HEK293 (cell line): Measurements from ENCODE around the gene GINS2.

Experiments
- CTCF ChIA-PET: fragments of 350-600 bp; formaldehyde crosslinking; extraction: SDS; loops from one replicate; lab custom pipeline; 2021; ENCODE audit warnings: antibody characterized with exemption; lab: Yijun Ruan, JAX
- POLR2A ChIA-PET: fragments of 300-600 bp; formaldehyde crosslinking; extraction: SDS; loops from one replicate; lab custom pipeline; 2020; ENCODE audit warnings: antibody characterized with exemption, inconsistent platforms; lab: Yijun Ruan, JAX
- H3K27ac ChIP-seq: fragments of 200-500 bp; sonication (Bioruptor generic); 2 replicates; pipeline ENCODE4 v1.5.1; 2014; ENCODE audit warnings: low read depth, low read length, control low read depth, inconsistent platforms; ENCODE audit errors: extremely low read depth
- H3K36me3 ChIP-seq, 2 experiments: fragments of 200-500 bp in 1 of 2; sonication (Bioruptor generic) in 1 of 2; 1 replicate in 1 of 2; 2 replicates in 1 of 2; pipeline ENCODE4 v1.5.1; 2014 to 2017; ENCODE audit warnings: inconsistent platforms in 2 of 2, low read length in 2 of 2; ENCODE audit not compliant: control insufficient read depth in 2 of 2, insufficient read depth in 1 of 2
- H3K4me1 ChIP-seq: fragments of 200-500 bp; sonication (Bioruptor generic); 2 replicates; pipeline ENCODE4 v1.5.1; 2014; ENCODE audit warnings: mild to moderate bottlenecking, low read length, inconsistent platforms; ENCODE audit not compliant: control insufficient read depth, insufficient read depth
- H3K4me3 ChIP-seq: 2 replicates; pipeline ENCODE4 v1.5.1; 2011; ENCODE audit warnings: low read depth, mild to moderate bottlenecking, control low read depth, low read length, moderate library complexity
- H3K9me3 ChIP-seq: fragments of 200-500 bp; sonication (Bioruptor generic); 2 replicates; pipeline ENCODE4 v1.5.1; 2014; ENCODE audit warnings: low read depth, low read length, inconsistent platforms; ENCODE audit not compliant: control insufficient read depth, insufficient read depth
- BCL11B ChIP-seq: fragments of 450-650 bp; formaldehyde crosslinking; IDR thresholded peaks from 2 replicates; pipeline ENCODE4 v1.5.1; 2016; ENCODE audit warnings: low read depth, missing biosample characterization, missing genetic modification characterization
- REST ChIP-seq: fragments of 450-650 bp; formaldehyde crosslinking; IDR thresholded peaks from 2 replicates; pipeline ENCODE4 v1.5.1; 2016; ENCODE audit warnings: missing biosample characterization, missing genetic modification characterization
- SALL2 ChIP-seq: fragments of 450-650 bp; formaldehyde crosslinking; IDR thresholded peaks from 2 replicates; pipeline ENCODE4 v1.5.0; 2017; ENCODE audit warnings: missing biosample characterization, mild to moderate bottlenecking, missing genetic modification characterization, borderline replicate concordance
- SCRT1 ChIP-seq: fragments of 450-650 bp; formaldehyde crosslinking; IDR thresholded peaks from 2 replicates; pipeline ENCODE4 v1.5.1; 2016; ENCODE audit warnings: missing biosample characterization, missing genetic modification characterization, borderline replicate concordance
- SCRT2 ChIP-seq: fragments of 450-650 bp; formaldehyde crosslinking; IDR thresholded peaks from 2 replicates; pipeline ENCODE4 v1.5.1; 2016; ENCODE audit warnings: missing biosample characterization, missing genetic modification characterization
- SETDB1 ChIP-seq: IDR thresholded peaks from one replicate; pipeline ENCODE4 v1.6.1; 2017; ENCODE audit warnings: mild to moderate bottlenecking, low read length, moderate library complexity, mixed read lengths; ENCODE audit not compliant: insufficient read length
- ZIC2 ChIP-seq: fragments of 450-650 bp; formaldehyde crosslinking; IDR thresholded peaks from 2 replicates; pipeline ENCODE4 v1.5.1; 2016; ENCODE audit warnings: missing biosample characterization, missing genetic modification characterization
- ZNF133 ChIP-seq: fragments of 450-650 bp; formaldehyde crosslinking; IDR thresholded peaks from 2 replicates; pipeline ENCODE4 v1.5.1; 2016; ENCODE audit warnings: missing biosample characterization, missing genetic modification characterization
- ZNF155 ChIP-seq: fragments of 450-650 bp; formaldehyde crosslinking; IDR thresholded peaks from 2 replicates; pipeline ENCODE4 v1.5.1; 2016; ENCODE audit warnings: missing biosample characterization, missing genetic modification characterization
- ZNF24 ChIP-seq: fragments of 450-650 bp; formaldehyde crosslinking; IDR thresholded peaks from 2 replicates; pipeline ENCODE4 v1.5.1; 2016; ENCODE audit warnings: missing biosample characterization, missing genetic modification characterization
- ZNF560 ChIP-seq: fragments of 450-650 bp; formaldehyde crosslinking; IDR thresholded peaks from 2 replicates; pipeline ENCODE4 v1.5.1; 2017; ENCODE audit warnings: missing biosample characterization, missing genetic modification characterization, borderline replicate concordance
- ZNF792 ChIP-seq: fragments of 450-650 bp; formaldehyde crosslinking; IDR thresholded peaks from 2 replicates; pipeline ENCODE4 v1.5.1; 2016; ENCODE audit warnings: missing biosample characterization, missing genetic modification characterization

Gene GINS2

GRCh38 chr16:85697431-85697830, 8.7 kb upstream of the GINS2 start (continued):
- TF ChIP-seq REST (tag by site-specific recombination) (no peak), SALL2 (tag by site-specific recombination) (no peak), ZNF155 (tag by site-specific recombination) (no peak)

GRCh38 chr16:85696781-85697180, 8.0 kb upstream of the GINS2 start:
- Histone ChIP-seq H3K36me3 (no peaks in the 10 kb centered on the region), H3K4me3 (no peak overlapping the region), H3K27ac (no peak overlapping the region), H3K9me3 (no peaks in the 10 kb centered on the region), H3K4me1 (no peaks in the 10 kb centered on the region)
- CTCF ChIA-PET, result interaction anchor here (0.6 to 0.7 kb wide), 2 partner anchors 22 to 51 kb away, joined by 3 to 4 read pairs; no protein-coding TSS in a partner anchor
- POLR2A ChIA-PET, result no interaction called here
- peak; percentile 52; the same call in 1 of the 2 replicates for TF ChIP-seq SCRT1 (tag by site-specific recombination)
- TF ChIP-seq SCRT2 (tag by site-specific recombination), result 0 out of 2 replicates have a peak, but pooled peaks have one; percentile 28
- no peak for TF ChIP-seq ZNF792 (tag by site-specific recombination)

GRCh38 chr16:85695196-85696128, 6.7 kb upstream of the GINS2 start:
- POLR2A ChIA-PET, result no interaction called here
- Histone ChIP-seq H3K27ac (no peak overlapping the region), H3K36me3 (no peaks in the 10 kb centered on the region), H3K4me3 (no peak overlapping the region), H3K9me3 (no peaks in the 10 kb centered on the region), H3K4me1 (no peaks in the 10 kb centered on the region)
- TF ChIP-seq ZNF560 (no peak), ZIC2 (peak; percentile 17; the same call in 1 of the 2 replicates), ZNF133 (tag by site-specific recombination) (no peak)
- CTCF ChIA-PET, result no interaction called here

GRCh38 chr16:85690469-85691064, 1.8 kb upstream of the GINS2 start:
- ChIA-PET POLR2A (interaction anchor here (1.3 kb wide), 1 partner anchor 11 kb away, joined by 3 read pairs; no protein-coding TSS in a partner anchor), CTCF (interaction anchor here (0.6 to 1.2 kb wide), 3 partner anchors 27 to 80 kb away, joined by 3 read pairs; no protein-coding TSS in a partner anchor)
- H3K9me3 ChIP-seq, result no peaks in the 10 kb centered on the region
- no peak overlapping the region for H3K4me3 ChIP-seq
- peaks cover 4 to 12% of the 10 kb centered on the region in 2 experiments; a peak in 2 of 3 replicates for H3K36me3 ChIP-seq
- H3K27ac ChIP-seq, result no peak overlapping the region
- no peaks in the 10 kb centered on the region; the same call in 1 of the 2 replicates for H3K4me1 ChIP-seq
- TF ChIP-seq SETDB1, result no peak
- no peak for TF ChIP-seq ZNF24
- no peak for TF ChIP-seq BCL11B (tag by site-specific recombination)
